C4-2B (cell line): ENCODE measurements around the gene LRWD1.
"Not testable (repeated sequence)": the region's sequence is repeated elsewhere in the genome, so short reads cannot be mapped to it uniquely, and the experiment has no call there.

Experiments used
- H3K27ac ChIP-seq: fragments of 450-650 bp; 2 replicates; pipeline ENCODE4 v1.5.1; 2017

LRWD1 gene

DNA sequence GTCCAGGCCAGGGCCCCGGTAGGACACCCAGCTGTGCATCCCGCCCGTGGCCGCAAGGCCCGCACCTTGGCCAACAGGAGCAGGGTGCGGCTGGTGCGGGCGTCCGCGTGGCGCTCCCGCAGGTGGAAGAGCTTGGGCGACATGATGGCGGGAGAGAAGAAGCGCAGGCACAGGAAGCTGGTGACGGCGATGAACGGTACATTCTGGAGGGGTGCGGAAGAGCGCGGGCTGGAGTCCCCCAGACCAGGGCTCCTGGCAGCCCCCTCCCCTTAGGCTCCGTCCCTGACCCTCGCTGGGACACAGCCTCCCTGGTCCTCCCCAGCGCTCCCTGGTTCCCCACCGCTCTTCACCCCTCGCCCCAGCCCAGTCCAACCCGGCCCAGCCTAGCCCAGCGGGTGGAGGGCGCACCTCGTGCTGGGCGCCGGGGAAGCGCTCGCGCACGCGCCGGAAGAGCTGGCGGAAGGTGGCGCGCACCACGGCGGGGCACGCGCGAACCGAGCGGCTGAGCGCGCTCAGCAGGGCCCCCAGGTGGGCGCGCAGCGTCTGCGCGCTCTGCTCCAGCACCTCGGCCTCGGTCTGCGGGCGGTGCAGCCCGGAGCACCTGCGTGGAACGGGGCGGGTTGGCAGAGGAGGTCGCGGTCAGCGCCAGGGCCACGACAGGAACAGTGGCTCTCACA is 29.8 kb downstream of the LRWD1 start:
- not testable (repeated sequence) for H3K27ac ChIP-seq

DNA sequence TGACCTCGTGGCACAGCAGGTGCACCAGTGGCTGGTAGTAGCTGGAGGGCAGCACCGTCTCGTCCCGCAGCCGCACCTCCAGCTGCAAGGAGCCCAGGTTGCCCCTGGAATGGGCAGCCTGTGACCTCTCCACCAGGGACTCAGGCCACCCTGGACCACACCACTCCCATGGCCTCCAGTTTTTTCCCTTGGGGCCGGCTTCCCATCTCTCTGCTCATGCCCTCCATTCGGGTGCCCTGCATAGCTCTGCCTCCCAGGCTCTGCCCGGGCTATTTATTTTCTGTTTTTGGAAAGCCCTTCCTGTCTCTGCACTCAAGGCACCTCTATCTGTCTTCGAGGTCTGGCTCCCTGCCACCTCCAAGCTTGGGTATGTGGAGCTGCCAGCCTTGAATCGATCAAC is 32.1 kb downstream of the LRWD1 start:
- not testable (repeated sequence) for H3K27ac ChIP-seq

GRCh38 chr7:102497308-102497707 is 32.5 kb downstream of the LRWD1 start:
- not testable (repeated sequence) for H3K27ac ChIP-seq

GRCh38 chr7:102498321-102498720 is 33.5 kb downstream of the LRWD1 start:
- H3K27ac ChIP-seq: not testable (repeated sequence)

DNA sequence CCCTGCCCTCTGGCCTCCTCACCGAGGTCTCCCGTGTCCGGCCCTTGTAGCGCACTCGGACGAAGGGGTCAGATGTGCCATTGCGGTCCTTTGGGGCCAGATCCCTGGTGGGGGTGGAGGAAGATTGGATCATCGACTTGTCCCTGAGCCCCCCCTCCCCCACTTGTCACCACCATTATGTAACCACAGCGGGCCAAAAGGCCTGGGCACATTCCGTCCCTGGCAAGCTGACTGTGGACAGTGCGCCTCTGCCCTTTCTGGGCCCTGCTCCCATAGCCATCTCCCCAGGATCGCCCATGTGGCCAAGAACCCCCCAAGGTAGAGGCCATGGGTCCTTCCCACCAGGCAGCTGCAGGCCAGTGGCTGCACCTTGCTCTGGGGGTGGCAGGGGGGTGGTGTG is 38.4 kb downstream of the LRWD1 start:
- H3K27ac ChIP-seq: not testable (repeated sequence)

- H3K27ac ChIP-seq: not testable (repeated sequence)
Measured at GRCh38 chr7:102505298-102506185, 40.8 kb downstream of the LRWD1 start.

DNA sequence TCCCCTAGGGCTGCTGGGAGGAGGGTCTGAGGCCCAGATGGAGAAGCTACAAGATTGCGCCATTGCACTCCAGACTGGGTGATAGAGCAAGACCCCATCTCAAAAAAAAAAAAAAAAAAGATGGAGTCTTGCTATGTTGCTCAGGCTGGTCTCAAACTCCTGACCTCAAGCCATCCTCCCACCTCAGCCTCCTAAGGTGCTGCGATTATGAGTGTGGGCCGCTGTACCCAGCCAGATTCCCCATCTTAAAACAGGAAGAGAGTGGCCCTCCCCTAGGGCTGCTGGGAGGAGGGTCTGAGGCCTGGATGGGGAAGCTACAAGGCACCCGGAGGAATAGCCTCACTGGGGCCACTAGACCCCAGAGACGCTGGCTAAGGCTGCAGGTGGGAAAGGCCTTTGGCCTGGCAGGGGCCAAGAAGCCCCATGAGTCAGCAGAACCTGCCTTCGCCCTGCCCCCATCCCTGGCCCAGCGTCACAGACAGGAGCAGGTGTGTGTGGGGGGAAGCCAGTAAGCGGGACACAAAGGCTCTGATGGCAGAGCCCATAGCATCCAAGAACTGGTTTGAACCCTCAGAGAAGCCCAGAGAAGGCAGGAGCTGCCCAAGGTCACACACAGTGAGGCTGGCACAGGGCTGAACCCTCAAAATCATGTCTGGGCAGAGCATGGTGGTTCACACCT is 42.8 kb downstream of the LRWD1 start:
- not testable (repeated sequence) for H3K27ac ChIP-seq

DNA sequence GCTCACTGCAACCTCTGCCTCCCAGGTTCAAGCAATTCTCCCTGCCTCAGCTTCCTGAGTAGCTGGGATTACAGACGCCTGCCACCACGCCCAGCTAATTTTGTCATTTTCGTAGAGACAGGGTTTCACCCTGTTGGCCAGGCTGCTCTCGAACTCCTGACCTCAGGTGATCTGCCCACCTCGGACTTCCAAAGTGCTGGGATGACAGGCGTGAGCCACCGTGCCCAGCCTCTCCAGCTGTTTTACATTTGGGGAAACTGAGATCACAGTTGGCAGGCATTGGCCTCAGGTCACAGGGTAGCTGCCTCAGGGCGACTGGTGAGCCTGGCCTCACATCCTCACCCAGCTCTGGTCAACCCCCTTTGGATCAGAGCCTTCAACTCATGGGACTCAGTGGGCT is 45.8 kb downstream of the LRWD1 start:
- H3K27ac ChIP-seq: not testable (repeated sequence)

- not testable (repeated sequence) for H3K27ac ChIP-seq
Measured at GRCh38 chr7:102511860-102512522, 47.2 kb downstream of the LRWD1 start.

DNA sequence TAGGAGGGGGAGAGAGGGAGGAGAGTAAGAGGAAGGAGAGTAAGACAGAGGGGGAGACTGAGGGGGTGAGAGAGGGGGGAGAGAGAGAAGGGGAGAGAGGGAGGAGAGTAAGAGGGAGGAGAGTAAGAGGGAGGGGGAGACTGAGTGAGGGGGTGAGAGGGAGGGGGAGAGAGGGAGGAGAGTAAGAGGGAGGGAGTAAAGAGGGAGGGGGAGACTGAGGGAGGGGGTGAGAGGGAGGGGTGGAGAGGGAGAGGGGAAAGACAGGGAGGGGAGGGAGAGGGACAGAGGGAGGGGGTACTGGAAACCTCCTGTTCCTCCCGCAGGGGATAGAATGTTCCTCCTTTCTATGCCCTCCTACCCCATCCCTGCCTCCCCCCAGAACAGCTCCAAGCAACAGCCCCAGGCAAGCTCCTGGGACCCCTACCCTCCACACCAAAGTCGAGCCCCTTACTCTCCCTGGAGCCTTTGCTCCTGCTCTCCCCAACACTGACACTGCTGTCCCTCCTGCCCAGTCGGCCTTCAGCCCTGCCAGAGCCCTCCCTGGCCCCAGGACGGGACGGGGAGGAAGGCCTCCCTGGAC is 47.9 kb downstream of the LRWD1 start:
- not testable (repeated sequence) for H3K27ac ChIP-seq

- H3K27ac ChIP-seq: not testable (repeated sequence)
Measured at GRCh38 chr7:102514881-102515721, 50.3 kb downstream of the LRWD1 start.

DNA sequence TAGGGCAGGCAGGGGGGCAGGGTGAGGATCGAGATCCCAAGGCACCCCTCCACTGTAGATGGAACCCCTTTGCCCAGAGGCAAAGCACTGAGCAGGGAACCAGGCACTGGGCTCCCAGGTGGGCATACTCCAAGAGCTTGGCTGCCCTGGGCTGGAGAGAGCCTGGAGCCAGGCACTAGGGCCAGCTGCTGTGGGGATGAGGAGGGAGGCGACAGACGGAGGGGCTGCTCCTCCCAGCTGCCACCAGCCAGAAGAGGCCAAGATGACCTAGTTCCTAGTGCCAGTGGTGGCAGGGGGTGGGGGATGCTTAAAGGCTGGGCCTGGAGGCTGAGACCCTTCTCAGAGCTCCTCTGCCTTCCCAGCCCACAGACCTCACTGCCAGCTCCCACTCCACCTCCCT is 51.1 kb downstream of the LRWD1 start:
- not testable (repeated sequence) for H3K27ac ChIP-seq

DNA sequence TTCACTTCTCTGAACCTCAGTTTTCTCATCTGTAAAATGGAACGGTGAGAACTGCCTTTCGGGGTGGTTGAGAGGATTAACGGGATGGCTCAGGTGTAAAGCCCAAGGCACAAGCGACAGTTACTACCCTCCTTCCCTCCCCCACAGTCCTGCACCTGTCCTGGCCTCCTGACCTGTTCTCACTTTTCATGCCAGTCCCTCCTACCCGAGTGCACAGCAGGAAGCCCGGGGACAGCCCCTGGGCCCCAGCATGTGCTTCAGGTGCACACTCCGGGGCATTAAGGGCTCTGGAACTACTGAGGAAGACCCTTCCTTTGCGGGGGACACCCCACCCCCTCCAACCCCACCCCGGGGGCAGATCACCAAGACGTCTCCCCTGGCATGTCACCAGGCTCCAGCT is 52.2 kb downstream of the LRWD1 start:
- H3K27ac ChIP-seq: not testable (repeated sequence)

DNA sequence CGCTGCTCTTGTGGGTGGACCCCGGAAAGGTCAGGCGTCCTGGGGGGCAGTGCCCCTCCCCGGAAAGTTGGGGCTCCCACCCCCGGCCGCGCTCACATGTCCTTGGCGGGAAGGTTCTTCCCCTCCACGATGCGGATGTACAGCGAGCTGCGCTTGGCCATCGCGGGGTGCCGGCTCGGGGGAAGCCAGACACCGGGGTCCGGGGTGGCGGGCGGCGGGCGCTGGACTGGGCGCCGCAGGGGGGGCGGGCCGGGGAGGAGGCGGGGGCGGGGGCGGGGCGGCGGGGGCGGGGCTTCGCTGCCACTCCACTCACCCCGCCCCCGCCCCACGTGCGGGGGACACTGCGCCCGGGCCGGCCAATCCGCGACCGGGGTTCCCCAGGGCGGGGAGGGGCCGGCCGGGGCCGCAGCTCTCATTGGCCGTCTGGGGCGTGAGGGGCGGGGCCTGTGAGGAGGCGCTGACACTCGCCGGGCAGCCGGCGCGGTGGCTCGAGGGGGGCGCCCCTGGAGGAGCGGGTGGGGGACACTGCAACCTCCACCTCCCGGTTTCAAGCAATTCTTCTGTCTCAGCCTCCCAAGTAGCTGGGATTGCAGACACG is 52.9 kb downstream of the LRWD1 start, which contains the start of gene RASA4B:
TSS of gene RASA4B (minus strand) at position 228 of the 598 bp plus-strand sequence. CDS start at position 161, 67 bp downstream.
- not testable (repeated sequence) for H3K27ac ChIP-seq

- H3K27ac ChIP-seq: not testable (repeated sequence)
Measured at GRCh38 chr7:102520797-102521196, 56.0 kb downstream of the LRWD1 start.
